Renal cortex interstitium (tissue), 11 donors: ENCODE data around the gene CIRBP. TPM values are rescaled to one million over a fixed set of nuclear protein-coding genes. Genes with fewer than 3 reads are reported as not detected.
"Not testable (repeated sequence)": the region's sequence is repeated elsewhere in the genome, so short reads cannot be mapped to it uniquely, and the experiment has no call there.

ENCODE experiments used
- DNase-seq, 11 donors: peaks; one replicate each; pipeline ENCODE4 v3.0.0-alpha.2; 2013; ENCODE audit warnings: low read depth in 9 of 11, low spot score in 4 of 11; ENCODE audit errors: extremely low read depth in 1 of 11
- polyA plus RNA-seq, 3 donors: library from polyadenylated mRNA; unstranded; fragments of 120-200 nt; gene quantifications; one replicate each; pipeline ENCODE4 v1.2.1, GENCODE V29; 2013; ENCODE audit not compliant: insufficient read length in 3 of 3

CIRBP gene
- polyA plus RNA-seq, 3 donors = 803 to 982 (median 849) TPM

DNA sequence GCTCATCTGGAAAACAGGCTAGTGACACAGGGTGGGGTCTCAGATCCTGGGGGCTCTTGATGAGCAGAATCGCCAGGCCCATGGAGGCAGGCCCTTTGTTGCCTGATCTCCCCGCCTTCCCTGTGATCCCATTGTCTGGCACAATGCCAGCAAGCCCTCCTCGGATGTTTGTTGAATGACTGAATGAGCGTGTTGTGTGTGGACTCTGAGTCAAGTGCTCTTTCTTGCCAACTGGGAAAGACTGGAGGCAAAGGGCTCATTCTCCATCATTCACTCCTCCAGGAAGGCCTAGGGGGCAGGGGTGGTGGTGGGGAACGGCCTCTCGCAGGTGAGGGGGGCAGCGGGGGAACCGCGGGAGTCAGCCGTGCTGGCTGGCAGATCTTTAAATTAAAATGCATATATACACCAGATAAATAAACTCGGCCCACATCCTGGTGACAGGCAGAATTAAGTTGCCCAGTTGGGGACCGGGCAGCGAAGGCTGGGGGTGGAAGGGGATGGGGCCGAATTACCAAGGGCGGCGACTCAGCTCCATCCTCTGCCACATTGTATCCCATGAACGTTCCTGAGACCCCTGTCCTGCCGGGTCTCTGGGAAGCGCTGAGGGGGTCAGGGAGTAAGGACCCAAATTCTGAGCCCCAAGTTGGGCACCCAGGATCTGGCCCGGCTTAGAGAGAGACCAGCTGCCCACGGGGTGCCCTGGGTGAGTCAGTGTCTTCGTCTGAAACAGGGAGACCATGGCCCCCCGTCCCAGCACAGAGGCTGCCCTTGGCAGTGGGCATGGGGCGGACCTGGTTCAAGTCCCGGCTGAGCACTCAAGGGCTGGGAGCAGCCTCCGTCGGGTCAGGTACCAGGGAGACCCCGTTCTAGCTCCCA, 41.1 kb downstream of the CIRBP start:
- DNase-seq = no peak

DNA sequence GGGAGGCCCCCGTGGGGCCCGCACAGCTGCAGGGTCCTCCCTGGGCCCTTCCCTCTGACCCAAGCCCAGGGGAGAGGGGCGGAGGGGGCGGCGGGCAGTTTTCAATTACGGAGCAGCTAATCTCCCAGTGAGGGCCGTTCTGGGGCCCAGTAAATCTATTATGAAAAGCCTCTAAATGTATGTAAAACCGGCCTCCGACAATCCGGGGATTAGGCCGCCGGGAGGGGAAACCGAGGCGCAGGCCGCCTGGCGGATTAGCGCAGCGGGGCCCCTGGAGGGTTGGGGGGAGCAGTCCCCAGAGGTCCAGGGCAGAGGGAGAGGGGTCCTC, 41.7 kb downstream of the CIRBP start:
- DNase-seq = no peak

DNA sequence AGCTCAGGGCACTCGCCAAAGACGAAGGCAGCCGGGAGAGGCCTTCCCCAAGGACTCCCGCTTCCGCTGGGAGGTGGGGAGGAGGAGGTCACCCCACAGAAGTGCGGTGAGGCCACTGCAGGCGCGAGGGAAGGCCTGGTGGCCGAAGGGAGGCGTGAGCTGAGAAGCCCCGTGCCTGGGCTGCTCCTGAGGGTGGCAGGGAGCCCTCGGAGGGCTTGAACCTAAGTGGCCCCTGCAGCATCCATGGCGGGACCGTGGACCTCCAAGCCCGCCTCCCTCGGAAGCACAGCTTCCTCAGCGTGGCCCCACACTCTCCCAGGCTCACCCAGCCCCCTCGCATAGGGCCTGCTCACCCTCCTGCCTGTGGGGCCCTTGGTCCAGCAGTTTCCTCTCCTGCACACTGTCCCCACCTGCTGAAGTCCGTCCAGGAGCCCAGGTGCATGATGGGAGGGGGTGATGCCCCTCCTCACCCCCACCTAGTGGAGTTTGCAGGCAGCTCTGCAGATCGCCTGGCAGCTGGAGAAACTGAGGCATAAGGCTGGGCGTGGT, 42.5 kb downstream of the CIRBP start:
- no peak for DNase-seq

DNA sequence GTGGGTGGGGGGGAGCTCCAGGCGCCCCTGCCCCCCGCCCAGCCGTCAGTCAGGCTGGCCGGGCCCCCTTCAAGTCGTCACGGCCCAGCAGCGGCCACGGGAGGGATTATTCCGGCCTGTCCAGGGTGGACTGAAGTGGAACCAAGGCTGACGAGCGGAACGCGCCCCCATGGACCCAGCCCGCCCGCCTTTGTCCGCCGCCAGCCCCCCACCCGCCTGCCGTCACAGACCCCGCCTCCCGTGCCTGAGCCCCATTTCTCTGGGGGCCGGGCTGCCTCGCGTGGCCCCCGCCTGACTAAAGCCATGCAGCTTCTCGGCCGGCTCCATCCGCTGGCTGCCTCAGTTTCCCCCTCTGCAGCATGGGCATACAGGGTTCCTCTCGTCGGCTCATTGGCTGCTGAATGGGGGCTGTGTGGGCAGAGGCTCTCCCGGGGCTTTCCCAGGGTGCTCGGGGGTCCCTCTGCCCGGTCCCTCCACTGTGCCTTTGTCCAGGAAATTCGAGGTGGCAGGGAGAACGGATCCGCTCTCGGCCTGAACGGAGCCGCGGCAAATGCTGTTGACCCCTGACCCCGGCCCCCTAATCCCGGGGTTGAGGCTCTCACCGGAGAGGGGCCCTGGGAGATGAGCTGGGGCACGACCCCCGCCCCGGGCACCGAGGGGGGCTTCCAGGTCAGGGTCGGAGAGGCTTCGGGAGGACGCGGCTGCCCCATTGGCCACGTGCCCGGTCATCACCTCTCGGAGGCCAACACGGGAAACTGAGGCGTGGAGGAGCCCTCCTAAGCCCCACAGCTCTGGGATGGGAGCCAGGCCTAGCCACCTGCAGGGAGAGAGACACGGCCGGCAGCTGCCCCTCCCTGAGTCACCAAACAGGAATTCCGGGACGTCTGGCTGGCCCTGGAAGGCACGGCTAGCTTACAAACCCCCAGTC, 43.9 kb downstream of the CIRBP start:
- DNase-seq = no peak

DNA sequence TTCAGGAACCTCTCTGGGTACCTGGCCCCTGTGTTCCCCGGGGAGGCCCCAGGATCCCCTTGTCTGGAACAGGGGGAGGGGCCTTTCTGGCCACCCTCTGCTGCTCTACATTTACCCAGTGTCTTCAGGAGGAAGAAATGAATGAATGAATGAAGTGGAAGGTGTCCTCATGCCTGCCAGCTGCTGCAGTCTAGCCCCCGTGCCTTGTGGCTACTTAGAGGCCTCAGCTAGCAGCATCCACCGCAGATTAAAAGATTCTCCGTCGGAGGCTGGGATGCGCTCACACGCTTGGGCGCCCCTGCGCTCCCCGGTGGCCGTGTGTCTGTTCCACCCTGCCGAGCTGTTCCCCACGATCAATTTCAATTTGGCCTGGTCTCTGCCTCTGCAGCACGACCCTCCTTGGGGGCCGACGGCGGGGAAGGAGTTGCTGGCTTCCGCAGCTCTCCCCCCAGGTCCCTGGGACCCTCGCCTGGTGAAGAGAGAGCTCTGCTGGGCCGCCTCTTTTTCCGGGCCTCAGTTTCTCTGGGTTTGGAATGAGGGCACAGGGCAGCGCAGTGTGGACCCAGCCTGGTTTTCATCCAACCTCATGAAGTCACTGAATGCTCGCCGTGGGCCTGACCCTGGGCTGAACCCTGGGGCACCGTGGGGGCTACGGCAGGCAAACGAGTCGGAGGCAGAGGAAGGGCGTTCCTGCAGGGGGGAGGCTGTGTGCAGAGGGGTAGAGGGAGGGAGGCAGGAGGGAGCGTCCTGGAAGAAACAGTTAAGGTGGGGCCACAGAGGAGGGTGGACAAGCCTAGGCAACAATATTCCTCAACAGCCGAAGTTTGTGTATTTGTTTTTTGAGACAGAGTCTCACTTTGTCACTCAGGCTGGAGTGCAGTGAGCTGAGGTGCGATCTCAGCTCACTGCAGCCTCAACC, 44.8 kb downstream of the CIRBP start:
- no peak for DNase-seq

DNA sequence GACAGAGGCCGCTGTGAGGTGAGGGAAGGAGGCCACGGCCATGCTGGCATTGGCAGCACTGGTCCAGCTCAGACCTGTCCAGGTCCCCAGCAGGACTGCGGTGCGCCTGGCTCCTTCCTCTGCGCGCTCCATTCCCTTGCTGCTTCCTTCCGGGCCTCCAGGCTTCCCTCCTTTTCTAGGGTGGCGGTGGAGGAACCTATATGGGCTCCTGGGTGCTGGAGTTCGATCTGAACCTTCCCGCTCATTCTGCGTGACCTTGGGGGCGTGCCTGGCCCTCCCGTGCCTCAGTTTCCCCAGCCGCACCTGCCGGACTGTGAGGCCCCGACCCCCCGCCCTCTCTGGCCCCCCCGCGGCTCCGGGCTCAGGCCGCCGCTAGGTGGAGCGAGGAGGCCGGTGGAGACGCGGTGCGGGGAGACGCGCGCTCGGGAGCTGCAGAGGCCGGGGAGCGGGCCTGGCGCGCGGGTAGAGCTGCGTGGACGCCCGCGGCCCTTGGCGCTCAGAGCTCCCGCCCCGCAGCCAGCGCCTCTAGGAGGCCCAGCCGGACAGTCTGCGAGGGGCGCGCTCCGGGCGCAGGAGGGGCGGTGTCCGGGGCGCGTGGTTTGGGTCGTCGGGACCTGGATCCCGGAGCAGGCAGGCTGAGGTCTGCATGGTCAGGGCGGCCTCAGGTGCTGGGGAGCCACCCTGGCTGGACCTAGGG, 46.5 kb downstream of the CIRBP start:
- no peak for DNase-seq

DNA sequence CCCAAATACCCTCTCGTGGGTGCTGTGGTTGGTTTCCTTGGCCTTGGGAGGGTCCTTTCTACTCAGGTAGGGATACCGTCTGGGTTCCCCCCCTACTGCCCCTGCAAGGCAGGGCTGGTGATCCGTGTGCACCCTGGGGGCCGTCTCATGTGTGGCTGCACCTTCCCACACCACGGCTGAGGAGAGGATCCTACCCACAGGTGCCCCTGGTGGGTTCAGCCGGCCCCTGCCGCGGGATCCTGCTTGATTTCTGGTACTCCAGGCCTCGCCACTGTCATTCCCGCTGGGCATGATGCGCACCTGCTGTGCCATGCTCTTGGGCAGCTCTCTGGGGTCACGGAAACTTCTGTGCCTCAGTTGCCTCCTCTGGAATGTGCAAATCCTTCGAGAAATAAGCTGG, 47.3 kb downstream of the CIRBP start:
- DNase-seq = no peak

DNA sequence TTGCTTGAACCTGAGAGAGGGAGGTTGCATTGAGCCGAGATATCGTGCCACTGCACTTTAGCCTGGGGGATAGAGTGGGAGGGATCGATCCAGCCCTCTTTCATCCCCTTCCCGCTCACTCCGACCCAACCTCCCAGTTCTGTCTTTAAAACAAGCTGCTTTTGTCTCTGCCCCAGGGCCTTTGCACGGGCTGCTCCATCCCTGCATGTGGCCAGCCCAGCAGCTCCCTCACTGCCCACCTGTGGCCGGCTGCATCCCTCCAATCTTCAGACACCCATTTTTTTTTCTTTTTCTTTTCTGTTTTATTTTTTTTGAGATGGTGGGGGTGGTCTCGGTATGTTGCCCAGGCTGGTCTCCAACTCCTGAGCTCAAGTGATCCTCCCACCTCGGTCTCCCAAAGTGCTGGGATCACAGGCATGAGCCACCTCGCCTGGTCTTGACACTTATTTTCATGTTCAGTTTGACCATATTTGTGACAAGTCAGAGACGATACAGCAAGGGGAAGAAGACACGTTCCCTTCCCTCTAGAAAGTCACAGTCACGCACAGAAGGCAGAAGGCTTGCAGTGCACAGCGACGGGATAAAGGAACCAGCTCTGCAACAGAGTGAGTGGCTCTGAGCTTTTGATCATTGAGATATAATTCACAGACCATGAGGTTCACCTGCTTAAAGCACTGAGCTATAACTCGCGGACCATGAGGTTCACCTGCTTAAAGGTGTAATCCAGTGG, 48.3 kb downstream of the CIRBP start:
- no peak for DNase-seq

DNA sequence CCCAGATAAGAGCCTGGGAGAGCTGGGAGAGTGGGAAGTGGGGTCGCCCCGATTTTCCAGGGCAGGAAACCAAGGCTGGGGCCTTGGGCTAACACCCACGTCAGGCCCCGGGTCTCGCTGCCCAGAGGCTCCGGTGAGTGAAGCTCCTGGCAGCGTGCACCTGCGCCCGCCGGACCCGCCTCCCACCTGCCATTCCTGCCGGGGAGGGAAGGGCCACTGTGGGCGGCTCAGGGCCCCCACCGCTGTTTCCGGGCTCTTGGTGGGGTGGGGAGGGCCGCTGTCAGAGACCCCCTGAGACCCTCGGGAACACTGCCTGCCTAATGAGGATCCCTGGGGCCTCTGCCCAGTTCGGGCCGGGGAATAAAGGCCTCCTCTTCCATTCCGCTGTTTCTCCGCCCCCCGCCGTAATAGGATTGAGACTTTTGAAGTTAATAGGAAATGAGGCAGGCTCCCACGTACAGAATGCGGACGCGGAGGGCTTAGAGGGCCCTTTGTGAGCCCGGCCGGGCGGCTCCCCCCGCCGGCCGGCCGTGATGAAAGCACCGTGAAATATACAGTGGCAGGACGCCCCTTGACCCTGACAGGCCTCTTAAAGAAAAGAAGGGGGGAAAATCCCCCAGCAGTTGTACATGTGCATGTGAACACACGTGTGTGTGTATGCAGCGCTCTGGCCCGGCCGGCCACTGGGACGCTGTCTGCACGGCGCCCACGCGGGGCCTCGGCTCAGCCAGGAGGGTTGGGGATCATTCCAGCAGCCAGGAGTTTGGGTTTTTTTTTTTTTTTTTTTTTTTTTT, 49.7 kb downstream of the CIRBP start:
- DNase-seq = no peak

DNA sequence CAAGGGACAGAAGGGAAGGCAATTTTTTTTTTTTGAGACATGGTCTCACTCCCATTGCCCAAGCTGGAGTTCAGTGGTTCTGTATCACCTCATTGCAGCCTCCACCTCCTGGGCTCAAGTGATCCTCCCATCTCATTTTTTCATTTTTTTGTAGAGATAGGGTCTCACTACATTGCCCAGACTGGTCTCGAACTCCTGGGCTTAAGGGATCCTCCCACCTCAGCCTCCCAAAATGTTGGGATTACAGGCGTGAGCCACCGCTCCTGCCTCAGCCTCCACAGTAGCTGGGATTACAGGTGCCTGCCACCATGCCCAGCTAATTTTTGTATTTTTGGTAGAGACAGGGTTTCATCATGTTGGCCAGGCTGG, 51.1 kb downstream of the CIRBP start:
- not testable (repeated sequence) for DNase-seq

DNA sequence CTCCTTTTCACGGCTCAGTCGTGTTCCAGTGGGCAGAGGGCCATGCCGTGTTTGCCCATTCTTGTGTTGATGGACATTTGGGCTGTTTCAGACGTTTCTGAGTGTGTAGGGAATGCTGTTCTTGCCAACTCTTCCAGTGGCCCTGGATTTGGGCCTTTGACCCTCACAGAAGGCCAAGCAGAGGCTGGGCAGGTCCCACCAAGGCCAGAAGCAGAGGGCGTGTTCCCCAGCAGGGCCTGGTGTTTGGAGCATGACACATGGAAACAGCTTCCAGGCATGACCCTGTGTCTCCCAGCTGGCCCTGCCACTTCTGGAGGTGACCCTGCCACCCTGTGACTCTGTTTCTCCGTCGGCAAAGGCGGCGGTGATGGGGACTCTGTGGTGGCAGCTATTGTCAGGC, 52.4 kb downstream of the CIRBP start:
- DNase-seq = no peak

DNA sequence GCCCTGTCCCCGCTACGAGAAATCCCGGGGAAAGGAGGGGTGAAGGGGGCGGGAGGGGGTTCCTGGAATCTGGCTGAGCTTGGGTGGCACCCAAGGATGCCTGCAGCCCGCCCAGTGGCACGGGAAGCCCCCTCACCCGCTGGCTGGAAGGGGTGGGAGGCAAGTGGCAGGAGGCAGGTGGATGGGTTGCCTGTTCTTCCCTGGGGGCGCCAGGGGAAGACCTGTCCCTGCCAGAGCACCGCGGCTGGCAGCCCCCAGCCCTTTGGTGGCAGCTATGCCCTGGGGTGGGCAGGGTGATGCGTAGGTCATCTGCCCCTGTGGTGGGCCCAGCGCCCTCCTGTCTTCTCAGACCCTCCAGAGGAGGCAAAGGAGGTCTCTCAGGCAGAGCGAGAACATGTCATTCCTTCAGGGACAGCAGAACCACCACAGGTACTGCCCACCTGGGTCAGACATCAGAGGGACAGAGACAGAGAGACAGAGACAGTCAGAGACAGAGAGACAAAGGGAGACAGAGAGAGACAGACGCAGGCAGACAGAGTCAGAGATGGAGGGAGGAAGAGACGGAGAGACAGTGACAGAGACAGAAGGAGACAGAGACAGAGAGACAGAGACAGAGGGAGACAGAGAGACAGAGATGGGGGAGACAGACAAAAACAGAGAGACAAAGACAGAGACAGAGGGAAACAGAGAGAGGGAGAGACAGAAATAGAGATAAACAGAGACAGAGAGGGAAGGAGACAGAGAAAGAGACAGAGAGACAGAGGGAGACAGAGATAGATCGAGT, 53.3 kb downstream of the CIRBP start:
- no peak for DNase-seq

DNA sequence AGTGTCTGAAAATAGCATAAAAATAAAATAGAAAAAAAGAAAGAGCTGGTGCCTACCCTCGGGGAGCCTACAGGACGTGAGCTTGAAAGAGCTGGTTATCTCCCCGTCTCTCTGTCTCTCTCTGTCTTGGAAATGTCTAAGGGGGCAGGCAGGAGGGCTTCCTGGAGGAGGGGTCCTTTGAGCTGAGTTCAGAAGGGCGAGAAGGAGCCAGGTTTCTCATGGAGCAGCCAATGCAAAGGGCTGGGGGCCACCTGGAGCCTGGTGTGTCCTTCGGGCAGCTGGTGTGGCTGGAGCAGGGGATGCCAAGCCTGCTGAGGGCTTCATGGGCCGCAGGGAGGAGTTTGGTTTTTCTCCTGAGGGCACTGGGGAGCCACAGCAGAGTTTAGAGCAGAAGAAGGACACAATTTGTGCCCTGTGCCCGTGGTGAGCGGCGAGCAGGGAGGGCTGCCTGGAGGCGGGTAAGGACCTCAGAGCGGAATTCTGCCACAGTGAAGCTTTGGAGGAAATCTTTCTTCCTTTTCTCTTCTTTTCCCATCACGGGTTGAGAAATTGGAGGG, 55.2 kb downstream of the CIRBP start:
- no peak for DNase-seq
